Common myeloid progenitor, CD34-positive (primary cell): ENCODE data around the gene ASIC3.
A peak's percentile ranks its signal among the peaks of the same experiment; 100 is the strongest.

Source experiments
- CTCF ChIA-PET: fragments of 350-600 bp; sonication (Branson Sonifier 250); formaldehyde crosslinking; loops from one replicate; lab custom pipeline; 2021; ENCODE audit warnings: antibody characterized with exemption; lab: Charles Lee
- POLR2A ChIA-PET: fragments of 350-600 bp; sonication (Branson Sonifier 250); formaldehyde crosslinking; loops from one replicate; lab custom pipeline; 2021; ENCODE audit warnings: antibody characterized with exemption; lab: Charles Lee
- DNase-seq, 3 donors: peaks; one replicate each; pipeline versions ENCODE4 v3.0.0 to v3.0.0-alpha.2; 2013
- H3K27ac ChIP-seq, 2 experiments: 1 replicate in 1 of 2; 2 replicates in 1 of 2; pipeline ENCODE4 v1.7.0; 2013; ENCODE audit warnings: inconsistent platforms in 2 of 2, low read length in 2 of 2, mild to moderate bottlenecking in 2 of 2, low read depth in 1 of 2, moderate library complexity in 1 of 2; ENCODE audit not compliant: severe bottlenecking in 2 of 2, insufficient read depth in 1 of 2, poor library complexity in 1 of 2
- H3K27me3 ChIP-seq, 5 experiments: replicated peaks in 2 of 5; 1 replicate in 3 of 5; 2 replicates in 2 of 5; pipeline versions ENCODE4 v1.6.1 to v1.7.0; 2013; ENCODE audit warnings: low read length in 4 of 5, mild to moderate bottlenecking in 2 of 5, moderate library complexity in 2 of 5, inconsistent platforms in 1 of 5; ENCODE audit not compliant: insufficient read depth in 5 of 5, control insufficient read depth in 4 of 5
- H3K36me3 ChIP-seq, 4 experiments: 1 replicate in 2 of 4; 2 replicates in 2 of 4; pipeline versions ENCODE4 v1.6.1 to v1.7.0; 2013; ENCODE audit warnings: low read length in 3 of 4, control low read depth in 1 of 4, mild to moderate bottlenecking in 1 of 4; ENCODE audit not compliant: control insufficient read depth in 4 of 4, insufficient read depth in 4 of 4
- H3K4me1 ChIP-seq, 4 experiments: 1 replicate in 3 of 4; 2 replicates in 1 of 4; pipeline versions ENCODE4 v1.6.1 to v1.7.1; 2013; ENCODE audit warnings: low read length in 3 of 4, mild to moderate bottlenecking in 3 of 4, control low read depth in 1 of 4, inconsistent platforms in 1 of 4, moderate library complexity in 1 of 4; ENCODE audit not compliant: control insufficient read depth in 4 of 4, insufficient read depth in 4 of 4; ENCODE audit errors: control extremely low read depth in 1 of 4
- H3K4me3 ChIP-seq, 7 experiments: 1 replicate in 4 of 7; 2 replicates in 3 of 7; pipeline versions ENCODE4 v1.5.1 to v1.7.0; 2013; ENCODE audit warnings: mild to moderate bottlenecking in 7 of 7, low read length in 6 of 7, moderate library complexity in 6 of 7, inconsistent platforms in 2 of 7, low read depth in 2 of 7, control low read depth in 1 of 7; ENCODE audit not compliant: insufficient read depth in 4 of 7, control insufficient read depth in 1 of 7; ENCODE audit errors: extremely low read depth in 1 of 7
- H3K9me3 ChIP-seq, 5 experiments: 1 replicate in 4 of 5; 2 replicates in 1 of 5; pipeline versions ENCODE4 v1.6.1 to v1.7.1; 2013; ENCODE audit warnings: low read length in 4 of 5, mild to moderate bottlenecking in 2 of 5, inconsistent platforms in 1 of 5, low read depth in 1 of 5, moderate library complexity in 1 of 5; ENCODE audit not compliant: control insufficient read depth in 4 of 5, insufficient read depth in 2 of 5; ENCODE audit errors: control extremely low read depth in 1 of 5
- WGBS: methylation state at CpG from one replicate; pipeline ENCODE4 v1.1.5; 2013; ENCODE audit not compliant: insufficient coverage; 5-methylcytosine and 5-hydroxymethylcytosine counted together

The ASIC3 gene

DNA sequence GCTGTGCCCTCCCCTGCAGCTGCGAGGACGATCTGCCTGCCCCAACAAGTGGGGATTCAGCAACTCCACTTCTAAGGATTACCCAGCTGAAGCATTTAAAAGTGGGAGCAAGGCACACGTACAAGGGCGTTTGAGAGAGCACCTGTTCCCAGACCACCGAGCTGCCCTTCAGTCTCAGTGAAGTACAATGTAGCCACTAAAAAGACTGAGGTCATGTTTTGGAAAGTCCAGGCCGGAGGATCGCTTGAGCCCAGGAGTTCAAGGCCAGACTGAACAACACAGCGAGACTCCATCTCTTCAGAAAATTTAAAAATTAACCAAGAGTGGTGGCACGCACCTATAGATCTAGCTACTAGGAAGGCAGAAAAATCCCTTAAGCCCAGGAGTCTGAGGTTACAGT is 42.8 kb upstream of the ASIC3 start:
- peaks cover 0 to 20% (median 18%) of the 10 kb centered on the region in 4 experiments for H3K4me1 ChIP-seq
- H3K9me3 ChIP-seq, result no peaks in the 10 kb centered on the region
- no peaks in the 10 kb centered on the region for H3K36me3 ChIP-seq
- WGBS, result 96% methylated on average over 8 of the region's 9 CpGs
- peaks cover 0 to 25% (median 2%) of the 10 kb centered on the region in 5 experiments for H3K27me3 ChIP-seq
- DNase-seq, result no peak
- H3K27ac ChIP-seq, result no peak overlapping the region
- CTCF ChIA-PET, result interaction anchor here (1.3 to 10.5 kb wide), 6 partner anchors 9 to 42 kb away, joined by 3 to 101 read pairs (median 14); partner anchors contain the start of gene NOS3
- POLR2A ChIA-PET, result interaction anchor here (1.1 kb wide), 1 partner anchor 9 kb away, joined by 3 read pairs; no protein-coding TSS in a partner anchor
- H3K4me3 ChIP-seq, result no peak overlapping the region

DNA sequence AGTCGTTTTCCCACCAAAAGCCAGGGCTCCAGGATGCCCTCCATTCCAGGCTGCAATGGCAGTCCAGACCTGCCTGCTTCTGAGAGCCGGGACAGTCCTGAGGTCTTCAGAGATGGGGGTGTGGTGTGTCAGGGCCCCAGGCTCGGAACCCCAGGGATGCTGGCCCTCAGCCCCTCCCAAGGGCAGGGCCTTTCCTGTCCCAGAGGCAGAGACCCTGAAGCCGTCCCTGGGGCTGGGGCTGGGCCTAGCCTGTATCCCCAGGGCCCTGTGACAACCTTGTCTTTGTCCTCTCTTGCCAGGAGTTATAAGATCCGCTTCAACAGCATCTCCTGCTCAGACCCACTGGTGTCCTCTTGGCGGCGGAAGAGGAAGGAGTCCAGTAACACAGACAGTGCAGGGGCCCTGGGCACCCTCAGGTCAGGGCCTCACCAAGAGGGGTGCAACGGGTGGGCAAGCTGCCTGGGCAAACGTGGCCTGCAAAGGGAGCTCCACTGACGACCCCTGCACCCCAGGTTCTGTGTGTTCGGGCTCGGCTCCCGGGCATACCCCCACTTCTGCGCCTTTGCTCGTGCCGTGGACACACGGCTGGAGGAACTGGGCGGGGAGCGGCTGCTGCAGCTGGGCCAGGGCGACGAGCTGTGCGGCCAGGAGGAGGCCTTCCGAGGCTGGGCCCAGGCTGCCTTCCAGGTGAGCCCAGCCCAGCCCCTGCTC is 41.6 kb upstream of the ASIC3 start:
- Histone ChIP-seq H3K9me3 (no peaks in the 10 kb centered on the region), H3K4me3 (no peak overlapping the region), H3K27me3 (peaks cover 0 to 31% (median 4%) of the 10 kb centered on the region in 5 experiments), H3K36me3 (no peaks in the 10 kb centered on the region), H3K4me1 (peaks cover 0 to 23% (median 22%) of the 10 kb centered on the region in 4 experiments), H3K27ac (no peak overlapping the region)
- POLR2A ChIA-PET, result no interaction called here
- WGBS, result 93% methylated on average over 23 of the region's 23 CpGs
- DNase-seq, result no peak
- CTCF ChIA-PET, result interaction anchor here (0.7 to 10.5 kb wide), 12 partner anchors 9 to 108 kb away, joined by 3 to 101 read pairs (median 8); partner anchors contain the start of genes ATG9B and NOS3

DNA sequence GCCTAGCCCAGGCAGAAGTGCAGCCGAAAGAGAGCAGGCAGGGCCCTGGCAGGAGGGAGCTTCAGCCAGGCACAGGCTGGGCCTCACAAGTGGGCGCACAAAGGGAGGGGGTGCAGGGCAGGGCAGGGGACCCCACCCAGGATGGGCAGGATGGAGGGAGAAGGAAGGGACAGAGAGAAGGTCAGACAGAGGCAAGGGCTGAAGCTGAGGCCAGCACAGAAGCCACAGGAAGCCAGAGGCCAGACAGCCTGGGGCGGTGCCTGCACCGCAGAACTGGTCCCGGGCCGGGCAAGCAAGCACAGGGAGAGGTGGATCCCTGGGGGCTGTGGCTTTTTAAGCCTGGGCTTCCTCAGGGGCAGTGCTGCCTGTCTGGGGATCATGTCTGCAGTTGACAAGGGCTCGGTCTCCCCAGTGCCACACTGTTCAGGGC is 40.8 kb upstream of the ASIC3 start:
- ChIA-PET POLR2A (no interaction called here), CTCF (interaction anchor here (0.7 to 10.5 kb wide), 14 partner anchors 10 to 109 kb away, joined by 3 to 101 read pairs (median 6); partner anchors contain the start of genes ATG9B and NOS3)
- 34% methylated on average over 6 of the region's 7 CpGs for WGBS
- peaks cover 0 to 25% (median 22%) of the 10 kb centered on the region in 4 experiments for H3K4me1 ChIP-seq
- H3K27me3 ChIP-seq, result peaks cover 0 to 33% (median 4%) of the 10 kb centered on the region in 5 experiments
- H3K27ac ChIP-seq, result no peak overlapping the region
- no peaks in the 10 kb centered on the region for H3K9me3 ChIP-seq
- DNase-seq, result no peak
- H3K36me3 ChIP-seq, result no peaks in the 10 kb centered on the region
- H3K4me3 ChIP-seq, result no peak overlapping the region

DNA sequence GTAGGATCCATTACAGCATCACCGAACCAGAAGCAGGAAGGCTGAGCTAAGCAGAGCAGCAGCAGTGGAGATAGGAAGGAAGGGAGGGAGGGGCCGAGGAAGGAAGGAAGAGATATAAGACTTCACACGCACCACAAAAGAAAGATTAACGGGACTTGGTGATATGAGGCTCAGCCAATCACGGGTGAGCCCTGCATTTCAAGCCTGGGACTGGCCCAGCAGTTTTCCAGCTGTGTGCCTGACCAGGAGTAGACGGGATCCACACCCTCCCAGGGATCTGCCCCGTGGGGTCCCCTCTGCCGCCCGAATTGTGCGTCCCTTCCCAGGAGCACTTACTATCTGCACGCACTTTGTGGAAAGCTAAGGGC is 40.2 kb upstream of the ASIC3 start:
- ChIA-PET CTCF (interaction anchor here (1.2 to 10.5 kb wide), 13 partner anchors 10 to 110 kb away, joined by 3 to 101 read pairs (median 17); partner anchors contain the start of genes ATG9B and NOS3), POLR2A (no interaction called here)
- DNase-seq, result peak in 2 of 3 donors; percentile 31 to 36
- H3K36me3 ChIP-seq, result no peaks in the 10 kb centered on the region
- H3K4me1 ChIP-seq, result peaks cover 0 to 31% (median 26%) of the 10 kb centered on the region in 4 experiments
- no peak overlapping the region for H3K4me3 ChIP-seq
- H3K27me3 ChIP-seq, result peaks cover 0 to 36% (median 4%) of the 10 kb centered on the region in 5 experiments
- 12% methylated on average over 5 of the region's 11 CpGs for WGBS
- H3K9me3 ChIP-seq, result no peaks in the 10 kb centered on the region
- H3K27ac ChIP-seq, result peak overlapping the region in 1 of 2 experiments; percentile 44

DNA sequence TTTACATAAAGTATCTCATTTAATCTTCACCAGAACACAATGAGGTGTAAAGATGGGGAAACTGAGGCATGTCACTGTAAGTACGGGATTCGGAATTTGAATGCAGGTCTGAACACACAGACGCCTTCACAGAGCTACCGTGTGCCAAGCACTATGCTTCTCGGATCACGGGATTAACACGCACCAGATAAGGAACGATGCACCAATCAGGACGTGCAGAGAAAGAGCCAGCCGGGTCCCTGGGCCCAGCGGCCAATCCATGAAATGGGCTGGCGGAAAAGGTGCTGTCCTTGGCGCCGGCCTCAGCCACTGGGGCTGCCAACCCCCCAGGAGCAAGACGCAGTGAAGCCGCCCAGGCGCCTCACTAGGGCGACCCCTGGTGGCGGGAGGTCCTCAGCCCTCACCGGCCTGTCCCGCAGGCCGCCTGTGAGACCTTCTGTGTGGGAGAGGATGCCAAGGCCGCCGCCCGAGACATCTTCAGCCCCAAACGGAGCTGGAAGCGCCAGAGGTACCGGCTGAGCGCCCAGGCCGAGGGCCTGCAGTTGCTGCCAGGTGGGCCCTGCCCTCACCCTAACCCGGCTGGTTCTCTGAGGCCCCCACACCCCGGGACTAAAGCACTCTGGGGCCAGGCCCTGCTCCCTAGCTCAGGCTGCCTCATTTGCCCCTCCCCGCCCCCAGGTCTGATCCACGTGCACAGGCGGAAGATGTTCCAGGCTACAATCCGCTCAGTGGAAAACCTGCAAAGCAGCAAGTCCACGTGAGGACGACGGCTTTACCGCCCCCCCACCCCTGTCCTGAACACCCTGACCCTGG is 39.6 kb upstream of the ASIC3 start:
- no peaks in the 10 kb centered on the region for H3K36me3 ChIP-seq
- ChIA-PET CTCF (interaction anchor here (1.0 to 10.5 kb wide), 14 partner anchors 10 to 110 kb away, joined by 3 to 101 read pairs (median 12); partner anchors contain the start of genes ATG9B and NOS3), POLR2A (no interaction called here)
- WGBS, result 59% methylated on average over 35 of the region's 40 CpGs
- H3K9me3 ChIP-seq, result no peaks in the 10 kb centered on the region
- H3K27ac ChIP-seq, result peak overlapping the region in 1 of 2 experiments; percentile 44
- peaks cover 0 to 36% (median 30%) of the 10 kb centered on the region in 4 experiments for H3K4me1 ChIP-seq
- peak in 2 of 3 donors; percentile 65 to 69 for DNase-seq
- H3K27me3 ChIP-seq, result peaks cover 0 to 38% (median 4%) of the 10 kb centered on the region in 5 experiments
- peak overlapping the region in 2 of 7 experiments; percentile 3 to 14 for H3K4me3 ChIP-seq

DNA sequence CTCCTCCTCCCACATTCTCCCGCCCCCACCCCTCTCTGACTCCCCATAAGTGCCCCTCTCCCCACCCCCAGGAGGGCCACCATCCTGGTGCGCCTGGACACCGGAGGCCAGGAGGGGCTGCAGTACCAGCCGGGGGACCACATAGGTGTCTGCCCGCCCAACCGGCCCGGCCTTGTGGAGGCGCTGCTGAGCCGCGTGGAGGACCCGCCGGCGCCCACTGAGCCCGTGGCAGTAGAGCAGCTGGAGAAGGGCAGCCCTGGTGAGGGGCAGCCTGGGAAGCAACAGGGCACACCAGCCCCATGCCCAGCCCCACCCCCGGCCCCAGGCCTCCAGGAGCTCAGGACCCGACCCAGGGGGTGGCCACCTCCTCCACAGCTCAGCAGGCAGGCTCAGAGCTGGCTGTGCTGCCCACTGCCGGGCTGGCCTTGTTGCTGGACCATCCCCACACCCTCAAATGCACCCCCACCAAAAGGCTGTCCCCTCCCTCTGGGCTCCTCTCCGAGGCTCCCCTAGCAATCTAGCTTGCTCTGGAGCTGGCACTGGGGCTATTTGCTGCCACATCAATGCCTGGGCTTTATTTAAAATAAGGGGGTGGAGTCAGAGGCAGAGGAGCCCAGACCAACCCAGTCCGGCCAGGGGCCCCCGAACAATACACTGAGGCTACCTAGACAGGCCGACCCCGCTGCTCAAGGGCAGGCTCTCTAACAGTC is 38.8 kb upstream of the ASIC3 start:
- Histone ChIP-seq H3K9me3 (no peaks in the 10 kb centered on the region), H3K36me3 (no peaks in the 10 kb centered on the region), H3K4me1 (peaks cover 0 to 43% (median 38%) of the 10 kb centered on the region in 4 experiments), H3K4me3 (no peak overlapping the region), H3K27me3 (peaks cover 0 to 42% (median 4%) of the 10 kb centered on the region in 5 experiments), H3K27ac (peak overlapping the region in 1 of 2 experiments; percentile 43)
- ChIA-PET CTCF (interaction anchor here (1.0 to 10.5 kb wide), 10 partner anchors 9 to 560 kb away, joined by 3 to 101 read pairs (median 24); partner anchors contain the start of genes ABCB8, ATG9B and NOS3), POLR2A (interaction anchor here (0.8 to 1.3 kb wide), 3 partner anchors 15 to 94 kb away, joined by 3 to 4 read pairs (median 3); no protein-coding TSS in a partner anchor)
- 88% methylated on average over 21 of the region's 22 CpGs for WGBS
- no peak for DNase-seq
